Activated CD8-positive, alpha-beta memory T cell treated with anti-CD3 and anti-CD28 coated beads for 48 hours (primary cell): Measurements from ENCODE around the gene APRT.

Experiments used
- DNase-seq, 3 experiments: peaks; one replicate each; pipeline ENCODE4 v3.0.0-alpha.2; 2020; ENCODE audit warnings: low read depth in 2 of 3, low spot score in 2 of 3

The APRT gene

GRCh38 chr16:88811769-88812512 is at the start of gene APRT:
Gene APRT, minus strand, starts transcription at chr16:88811928. Its CDS starts 29 bp downstream, at chr16:88811899.
- DNase-seq: peak; percentile 98 to 99 (median 99)

GRCh38 chr16:88861359-88861758 is 49.6 kb upstream of the APRT start:
- DNase-seq: no peak

- no peak for DNase-seq
Observed at GRCh38 chr16:88859381-88860091, 47.8 kb upstream of the APRT start.

GRCh38 chr16:88857728-88858339 is 46.1 kb upstream of the APRT start:
- DNase-seq: peak; percentile 38 to 52 (median 44)

GRCh38 chr16:88856828-88857727 is 45.4 kb upstream of the APRT start, which contains the start of the genes GALNS and TRAPPC2L:
Gene GALNS, minus strand, starts transcription at chr16:88856947. Its CDS starts 70 bp downstream, at chr16:88856877.
Gene TRAPPC2L, plus strand, starts transcription at chr16:88857127. Its CDS starts 24 bp downstream, at chr16:88857151.
- DNase-seq: peak; percentile 96 to 100 (median 99)

- no peak for DNase-seq
Observed at GRCh38 chr16:88856122-88856827, 44.5 kb upstream of the APRT start.

GRCh38 chr16:88855736-88856121 is 44.0 kb upstream of the APRT start:
- DNase-seq: no peak

- no peak for DNase-seq
Observed at GRCh38 chr16:88855176-88855575, 43.4 kb upstream of the APRT start.

GRCh38 chr16:88854306-88855111 is 42.8 kb upstream of the APRT start:
- no peak for DNase-seq

- no peak for DNase-seq
Observed at GRCh38 chr16:88853325-88853941, 41.7 kb upstream of the APRT start.

- DNase-seq: no peak
Observed at GRCh38 chr16:88851616-88852015, 39.9 kb upstream of the APRT start.

- no peak for DNase-seq
Observed at GRCh38 chr16:88850531-88851199, 38.9 kb upstream of the APRT start.

GRCh38 chr16:88848557-88848956 is 36.8 kb upstream of the APRT start:
- no peak for DNase-seq

GRCh38 chr16:88847654-88848053 is 35.9 kb upstream of the APRT start:
- DNase-seq: no peak

- DNase-seq: no peak
Observed at GRCh38 chr16:88846088-88846487, 34.4 kb upstream of the APRT start.

GRCh38 chr16:88844419-88845036 is 32.8 kb upstream of the APRT start:
- DNase-seq: no peak

GRCh38 chr16:88843256-88843655 is 31.5 kb upstream of the APRT start:
- DNase-seq: no peak

- DNase-seq: no peak
Observed at GRCh38 chr16:88842806-88843205, 31.1 kb upstream of the APRT start.
